OCI-LY1 (cell line): ENCODE results near the gene LRRTM1.

Experiments used
- EZH2 ChIP-seq: fragments of 200-600 bp; sonication (generic), shearing (Covaris generic); IDR thresholded peaks from 2 replicates; pipeline ENCODE4 v1.8.0; 2017; ENCODE audit warnings: borderline replicate concordance, mixed run types, mild to moderate bottlenecking, antibody characterized with exemption, low read length, moderate library complexity, mixed read lengths
- TF ChIP-seq, protein P1 (sequence below): fragments of 200-600 bp; sonication (generic), shearing (Covaris generic); IDR thresholded peaks from 2 replicates; pipeline ENCODE4 v1.5.1; 2017; ENCODE audit warnings: mild to moderate bottlenecking, antibody characterized with exemption, low read length, moderate library complexity, mixed read lengths

DNA sequence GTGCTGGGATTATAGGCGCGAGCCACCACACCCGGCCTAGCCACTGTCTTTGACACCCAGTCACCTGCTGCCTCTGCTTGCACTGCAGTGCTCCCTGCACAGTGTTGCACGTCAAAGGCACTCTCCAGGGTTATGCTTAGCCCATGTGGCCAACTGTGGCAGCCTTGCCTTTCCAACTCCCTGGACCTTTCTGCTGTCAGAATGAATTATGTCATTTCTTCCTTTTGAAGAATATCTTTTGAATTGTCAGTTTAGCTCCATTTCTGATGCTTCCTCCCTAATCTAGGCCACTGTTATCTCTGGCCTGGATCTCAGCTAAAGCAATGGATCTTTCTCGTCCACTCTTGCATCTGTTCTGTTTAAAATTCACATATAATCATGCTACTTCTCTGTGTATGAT lies 29.3 kb upstream of the LRRTM1 start:
- TF ChIP-seq, protein P1, sequence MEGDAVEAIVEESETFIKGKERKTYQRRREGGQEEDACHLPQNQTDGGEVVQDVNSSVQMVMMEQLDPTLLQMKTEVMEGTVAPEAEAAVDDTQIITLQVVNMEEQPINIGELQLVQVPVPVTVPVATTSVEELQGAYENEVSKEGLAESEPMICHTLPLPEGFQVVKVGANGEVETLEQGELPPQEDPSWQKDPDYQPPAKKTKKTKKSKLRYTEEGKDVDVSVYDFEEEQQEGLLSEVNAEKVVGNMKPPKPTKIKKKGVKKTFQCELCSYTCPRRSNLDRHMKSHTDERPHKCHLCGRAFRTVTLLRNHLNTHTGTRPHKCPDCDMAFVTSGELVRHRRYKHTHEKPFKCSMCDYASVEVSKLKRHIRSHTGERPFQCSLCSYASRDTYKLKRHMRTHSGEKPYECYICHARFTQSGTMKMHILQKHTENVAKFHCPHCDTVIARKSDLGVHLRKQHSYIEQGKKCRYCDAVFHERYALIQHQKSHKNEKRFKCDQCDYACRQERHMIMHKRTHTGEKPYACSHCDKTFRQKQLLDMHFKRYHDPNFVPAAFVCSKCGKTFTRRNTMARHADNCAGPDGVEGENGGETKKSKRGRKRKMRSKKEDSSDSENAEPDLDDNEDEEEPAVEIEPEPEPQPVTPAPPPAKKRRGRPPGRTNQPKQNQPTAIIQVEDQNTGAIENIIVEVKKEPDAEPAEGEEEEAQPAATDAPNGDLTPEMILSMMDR: no peak
- TF ChIP-seq EZH2: no peak
